Prostate gland (tissue), 2 donors: ENCODE data around the gene PLCB3.

Experiments
- CTCF ChIP-seq, 4 experiments: fragments of 200-600 bp in 2 of 4; fragments of 450-650 bp in 2 of 4; sonication (generic) in 2 of 4; IDR thresholded peaks; 1 replicate in 3 of 4; 2 replicates in 1 of 4; pipeline ENCODE4 v1.5.1; 2016 to 2019; ENCODE audit warnings: antibody characterized with exemption in 4 of 4, mild to moderate bottlenecking in 2 of 4, moderate library complexity in 2 of 4
- POLR2A ChIP-seq: fragments of 450-650 bp; IDR thresholded peaks from one replicate; pipeline ENCODE4 v1.6.1; 2016; ENCODE audit warnings: antibody characterized with exemption, mild to moderate bottlenecking
- POLR2AphosphoS5 ChIP-seq: sonication (generic); formaldehyde crosslinking; IDR thresholded peaks from one replicate; pipeline ENCODE4 v1.6.1; 2017; ENCODE audit warnings: antibody characterized with exemption

GRCh38 chr11:64295760-64296159 is 44.4 kb downstream of the PLCB3 start:
- TF ChIP-seq POLR2A: no peak
- no peak for TF ChIP-seq CTCF (IDR thresholded peaks at IDR 0.05)
- TF ChIP-seq POLR2AphosphoS5: no peak
